Ovary (tissue), 3 donors: ENCODE results near the gene PTP4A1.

Source experiments
- CTCF ChIP-seq, 3 donors: fragments of 450-650 bp in 2 of 3; fragments of 200-600 bp in 1 of 3; IDR thresholded peaks; one replicate each; pipeline versions ENCODE4 v1.5.1 to v1.8.0; 2016 to 2022; ENCODE audit warnings: antibody characterized with exemption in 3 of 3, mild to moderate bottlenecking in 1 of 3
- EP300 ChIP-seq: sonication (generic); formaldehyde crosslinking; IDR thresholded peaks from one replicate; pipeline ENCODE4 v1.6.1; 2017; ENCODE audit warnings: antibody characterized with exemption
- POLR2A ChIP-seq: fragments of 450-650 bp; IDR thresholded peaks from one replicate; pipeline ENCODE4 v1.6.1; 2017; ENCODE audit warnings: antibody characterized with exemption, mild to moderate bottlenecking, moderate library complexity
- donor health status: DM: no; HTN: no; CAD: no.

- TF ChIP-seq CTCF (IDR thresholded peaks at IDR 0.05): peak; percentile 50 to 87 (median 61)
- TF ChIP-seq POLR2A: no peak
- TF ChIP-seq EP300: no peak
These were observed 26.1 kb downstream of the PTP4A1 start for GRCh38 chr6:63598049-63599036.
